CD1c-positive myeloid dendritic cell (primary cell): Measurements from ENCODE around the gene MED23.
"Not testable (repeated sequence)": the region's sequence is repeated elsewhere in the genome, so short reads cannot be mapped to it uniquely, and the experiment has no call there.

Experiments
- DNase-seq: peaks from one replicate; pipeline ENCODE4 v3.0.0-alpha.2; 2016; ENCODE audit errors: extremely low spot score

Gene MED23

DNA sequence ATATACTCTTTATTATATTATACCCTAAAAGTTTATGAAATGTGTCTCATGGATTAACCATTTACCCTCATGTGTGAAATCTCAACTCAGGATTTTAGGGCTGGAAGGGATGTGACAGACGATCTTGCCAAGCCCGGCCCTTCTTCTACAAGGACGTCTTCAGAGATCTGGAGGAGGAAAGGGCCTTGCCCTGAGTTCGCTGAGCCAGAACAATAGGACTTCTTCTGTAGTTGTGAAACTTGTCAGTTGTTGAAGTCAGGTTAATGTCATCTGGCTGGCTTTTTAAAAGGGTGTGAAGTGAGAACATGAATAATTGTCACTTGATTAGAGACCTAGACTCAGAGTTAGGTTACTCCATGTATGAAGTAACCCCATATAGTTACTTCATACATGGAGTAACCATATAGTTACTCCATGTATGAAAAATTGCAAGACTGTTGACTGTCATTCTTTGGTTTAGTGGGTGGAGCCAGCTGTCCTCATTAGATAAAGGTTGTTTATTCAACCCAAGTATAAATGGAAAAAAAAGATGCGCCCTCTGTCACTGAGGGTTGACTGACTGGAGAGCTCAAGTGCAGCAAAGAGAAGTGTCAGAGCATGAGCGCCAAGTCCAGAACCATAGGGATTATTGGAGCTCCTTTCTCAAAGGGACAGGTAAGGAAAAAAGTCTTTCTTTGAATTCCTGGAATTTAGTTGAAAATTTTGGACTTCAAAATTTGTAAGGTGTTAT, 55.2 kb downstream of the MED23 start, which contains the start of gene ARG1:
Gene ARG1, plus strand, starts transcription at position 541 of the 730 bp plus-strand sequence. Its CDS starts 57 bp downstream, at position 598.
- no peak for DNase-seq

GRCh38 chr6:131568726-131569125, 59.3 kb downstream of the MED23 start:
- no peak for DNase-seq

DNA sequence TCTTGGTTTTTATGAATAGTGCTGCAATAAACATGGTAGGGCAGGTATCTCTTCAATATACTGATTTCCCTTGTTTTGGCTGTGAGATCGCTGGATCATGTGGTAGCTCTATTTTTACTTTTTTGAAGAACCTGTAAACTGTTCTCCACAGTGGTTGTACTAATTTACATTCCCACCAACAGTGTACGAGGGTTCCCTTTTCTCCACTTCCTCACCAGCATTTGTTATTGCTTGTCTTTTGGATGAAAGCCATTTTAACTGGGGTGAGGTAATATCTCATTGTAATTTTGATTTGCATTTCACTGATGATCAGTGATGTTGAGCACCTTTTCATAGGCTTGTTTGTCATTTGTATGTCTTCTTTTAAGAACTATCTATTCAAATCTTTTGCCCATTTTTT, 63.0 kb downstream of the MED23 start:
- DNase-seq = no peak

- no peak for DNase-seq
Measured at GRCh38 chr6:131561925-131562707, 65.9 kb downstream of the MED23 start.

DNA sequence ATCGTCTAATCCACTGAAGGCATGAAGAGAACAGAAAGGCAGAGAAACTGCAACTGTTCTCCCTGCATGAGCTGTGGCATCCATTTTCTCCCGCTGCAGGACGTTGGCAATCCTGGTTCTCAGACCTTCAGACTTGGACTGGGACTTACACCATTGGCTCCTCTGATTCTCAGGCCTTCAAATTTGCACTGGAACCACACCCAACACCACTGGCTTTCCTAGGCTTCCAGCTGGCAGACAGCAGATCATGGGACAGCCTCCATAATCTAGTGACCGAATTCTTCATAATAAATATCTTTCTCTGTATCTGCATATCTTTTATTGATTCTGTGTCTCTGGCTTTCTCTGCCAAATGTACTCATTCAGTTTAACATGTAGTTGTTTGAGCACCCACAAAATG, 69.1 kb downstream of the MED23 start:
- DNase-seq = no peak

GRCh38 chr6:131555992-131556391, 72.0 kb downstream of the MED23 start:
- DNase-seq = no peak

DNA sequence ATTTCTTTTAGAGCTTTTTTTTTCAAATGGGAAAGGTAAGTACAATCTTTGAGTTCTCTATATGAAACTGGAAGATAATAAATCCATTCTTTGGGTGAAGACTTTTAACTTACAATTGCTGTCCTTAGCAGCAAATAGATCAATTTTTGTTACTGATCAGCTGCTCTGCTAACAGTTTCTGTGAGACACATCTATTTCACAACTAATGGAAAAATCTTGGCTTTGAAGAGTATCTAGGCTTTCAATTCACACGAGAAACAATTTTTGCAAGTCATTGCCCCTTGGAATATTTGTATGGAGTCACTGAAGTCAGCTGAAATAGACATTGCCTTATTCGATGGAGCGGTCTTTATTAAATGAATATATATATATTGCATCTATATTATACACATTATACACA, 75.5 kb downstream of the MED23 start:
- no peak for DNase-seq

GRCh38 chr6:131551902-131552301, 76.1 kb downstream of the MED23 start:
- no peak for DNase-seq

- peak; percentile 22 for DNase-seq
Measured at GRCh38 chr6:131549811-131550210, 78.2 kb downstream of the MED23 start.

GRCh38 chr6:131548441-131548840, 79.6 kb downstream of the MED23 start:
- DNase-seq = no peak

GRCh38 chr6:131547488-131547887, 80.6 kb downstream of the MED23 start:
- DNase-seq = no peak

DNA sequence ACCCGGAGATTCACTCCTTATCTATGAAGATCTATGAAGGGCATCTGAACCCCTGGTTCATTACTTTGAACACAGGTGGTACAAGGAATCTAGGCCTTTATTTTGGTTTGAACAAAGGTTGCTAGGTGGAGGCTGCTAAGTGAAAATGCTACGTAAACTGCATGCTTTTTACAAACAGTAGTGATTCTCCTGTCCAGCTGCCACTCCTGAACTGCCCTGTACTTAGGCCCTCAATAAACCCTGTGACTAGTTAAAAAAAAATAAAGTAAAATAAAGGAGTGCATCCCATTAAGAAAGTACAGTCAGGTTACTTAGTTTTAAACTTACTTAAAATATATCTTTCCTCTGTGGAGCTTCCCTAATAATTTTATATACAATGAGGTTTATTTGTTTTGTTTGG, 82.7 kb downstream of the MED23 start:
- no peak for DNase-seq

DNA sequence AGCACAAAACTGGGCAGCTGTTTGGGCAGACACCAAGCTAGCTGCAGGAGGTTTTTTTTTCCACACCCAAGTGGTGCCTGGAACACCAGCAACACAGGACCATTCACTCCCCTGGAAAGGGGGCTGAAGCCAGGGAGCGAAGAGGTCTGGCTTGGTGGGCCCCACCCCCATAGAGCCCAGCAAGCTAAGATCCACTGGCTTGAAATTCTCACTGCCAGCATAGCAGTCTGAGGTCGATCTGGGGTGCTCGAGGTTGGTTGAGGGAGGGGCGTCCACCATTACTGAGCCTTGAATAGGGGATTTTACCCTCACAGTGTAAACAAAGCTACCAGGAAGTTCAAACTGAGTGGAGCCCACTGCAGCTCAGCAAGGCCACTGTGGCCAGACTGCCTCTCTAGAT, 89.4 kb downstream of the MED23 start:
- not testable (repeated sequence) for DNase-seq

DNA sequence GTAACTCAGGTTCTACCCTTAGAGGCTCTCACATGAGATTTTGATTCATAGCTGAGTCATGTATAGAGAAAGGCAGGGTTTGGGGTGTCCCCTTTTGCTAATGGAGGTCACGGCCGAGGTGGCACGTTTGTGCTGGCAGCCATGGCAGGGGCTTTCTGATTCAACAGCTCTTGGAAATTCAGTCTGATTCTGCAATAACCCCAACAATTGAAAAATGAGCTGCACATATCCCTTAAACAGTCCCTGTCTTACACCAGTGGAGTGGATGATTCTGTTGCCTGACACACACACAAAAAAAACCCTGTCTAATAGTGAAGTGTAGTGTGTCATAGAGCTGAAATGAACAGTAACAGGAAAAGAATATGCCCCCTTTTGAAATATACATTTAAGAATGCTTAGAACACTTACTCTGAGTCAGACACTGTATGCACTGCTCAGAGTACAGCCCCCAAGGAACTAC, 95.4 kb downstream of the MED23 start:
- DNase-seq = no peak

GRCh38 chr6:131531681-131532080, 96.4 kb downstream of the MED23 start:
- DNase-seq = not testable (repeated sequence)

GRCh38 chr6:131530936-131531335, 97.1 kb downstream of the MED23 start:
- DNase-seq = not testable (repeated sequence)

DNA sequence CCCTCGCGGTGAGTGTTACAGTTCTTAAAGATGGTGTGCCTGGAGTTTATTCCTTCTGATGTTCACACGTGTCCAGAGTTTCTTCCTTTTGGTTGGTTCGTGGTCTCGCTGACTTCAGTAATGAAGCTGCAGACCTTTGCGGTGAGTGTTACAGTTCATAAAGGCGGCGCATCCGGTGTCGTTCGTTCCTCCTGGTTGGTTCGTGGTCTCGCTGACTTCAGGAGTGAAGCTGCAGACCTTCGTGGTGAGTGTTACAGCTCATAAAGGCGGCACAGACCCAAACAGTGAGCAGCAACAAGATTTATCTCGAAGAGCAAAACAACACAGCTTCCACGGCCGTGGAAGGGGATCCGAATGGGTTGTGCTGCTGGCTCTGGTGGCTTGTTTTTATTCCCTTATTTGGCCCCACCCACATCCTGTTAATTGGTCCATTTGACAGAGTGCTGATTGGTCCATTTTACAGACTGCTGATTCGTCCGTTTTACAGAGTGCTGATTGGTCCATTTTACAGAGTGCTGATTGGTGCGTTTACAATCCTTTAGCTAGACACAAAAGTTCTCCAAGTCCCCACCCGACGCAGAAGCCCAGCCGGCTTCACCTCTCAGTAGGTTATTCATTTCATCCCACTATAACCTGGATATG, 103.2 kb downstream of the MED23 start:
- DNase-seq = no peak

DNA sequence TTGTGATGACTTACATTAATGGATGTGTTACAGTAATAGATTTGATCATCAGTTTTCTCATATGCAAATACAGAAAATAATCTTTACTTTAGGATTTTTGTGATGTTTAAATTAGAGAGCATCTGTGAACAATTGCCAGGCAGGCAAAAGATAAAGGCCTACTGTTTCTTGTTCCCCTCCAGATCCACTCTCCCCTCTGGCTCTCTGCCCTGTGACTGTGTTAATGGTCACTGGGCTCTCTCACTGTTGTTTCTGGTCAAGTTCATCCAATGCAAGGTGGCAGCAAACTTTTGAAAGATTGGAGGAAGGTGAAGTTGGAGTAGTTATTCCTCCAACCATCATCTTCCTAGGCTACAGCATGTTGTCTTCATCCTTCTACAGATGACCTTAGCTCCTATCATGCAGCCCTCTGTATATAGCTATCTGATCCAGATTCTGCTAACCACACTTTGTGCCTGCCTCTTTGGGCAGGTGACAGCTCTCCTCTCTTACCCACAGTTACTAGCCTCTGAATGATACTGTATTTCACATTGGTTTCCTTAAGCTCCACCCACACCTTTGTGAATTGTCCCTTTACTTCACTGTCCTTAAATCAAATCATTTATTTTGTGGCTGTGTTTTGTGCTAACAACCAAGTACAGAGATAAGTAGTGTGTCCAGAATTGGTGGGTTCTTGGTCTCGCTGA, 103.9 kb downstream of the MED23 start:
- DNase-seq = no peak
